ENCODE results near the gene PAX5. TPM values are rescaled to one million over a fixed set of nuclear protein-coding genes. Genes with fewer than 3 reads are reported as not detected.

Gene PAX5
- total RNA-seq, 1 experiment from 2014 or later: 6.6 TPM

GRCh38 chr9:36997414-36997813, 36.7 kb downstream of the PAX5 start:
- Mint-ChIP-seq H3K4me3 (no peak overlapping the region), H3K27me3 (ENCODE audit: low read depth) (peaks cover 46% of the 10 kb centered on the region), H3K9me3 (no peaks in the 10 kb centered on the region), H3K36me3 (no peaks in the 10 kb centered on the region), H3K27ac (no peak overlapping the region), H3K4me1 (peaks cover 21% of the 10 kb centered on the region)
- no peak for DNase-seq (ENCODE audit: low spot score)
- POLR2A ChIA-PET: interaction anchor here (0.9 kb wide), 1 partner anchor 375 kb away, joined by 3 read pairs; no protein-coding TSS in a partner anchor
- no peak for ATAC-seq
- TF ChIP-seq, protein P1, sequence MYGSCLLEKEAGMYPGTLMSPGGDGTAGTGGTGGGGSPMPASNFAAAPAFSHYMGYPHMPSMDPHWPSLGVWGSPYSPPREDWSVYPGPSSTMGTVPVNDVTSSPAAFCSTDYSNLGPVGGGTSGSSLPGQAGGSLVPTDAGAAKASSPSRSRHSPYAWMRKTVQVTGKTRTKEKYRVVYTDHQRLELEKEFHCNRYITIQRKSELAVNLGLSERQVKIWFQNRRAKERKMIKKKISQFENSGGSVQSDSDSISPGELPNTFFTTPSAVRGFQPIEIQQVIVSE (CRISPR knock-in tag; IDR thresholded peaks at IDR 0.05; ENCODE audit: borderline replicate concordance): no peak
- TF ChIP-seq ZNF121 (CRISPR knock-in tag; IDR thresholded peaks at IDR 0.05): no peak
- TF ChIP-seq E2F1 (CRISPR knock-in tag; IDR thresholded peaks at IDR 0.05): no peak
- TF ChIP-seq ESRRA (CRISPR knock-in tag; IDR thresholded peaks at IDR 0.05; ENCODE audit: borderline replicate concordance): no peak
- TF ChIP-seq GRHL2 (CRISPR knock-in tag; IDR thresholded peaks at IDR 0.05; ENCODE audit: insufficient replicate concordance, severe bottlenecking): no peak
- CTCF ChIA-PET: interaction anchor here (1.3 to 5.2 kb wide), 12 partner anchors 10 to 418 kb away, joined by 5 to 53 read pairs (median 21); partner anchors contain the start of gene ZCCHC7

- TF ChIP-seq PRRX2 (CRISPR knock-in tag; IDR thresholded peaks at IDR 0.05) (no peak), SOX15 (CRISPR knock-in tag; IDR thresholded peaks at IDR 0.05) (no peak), JAZF1 (CRISPR knock-in tag; IDR thresholded peaks at IDR 0.05) (no peak)
- TF ChIP-seq, protein P2, sequence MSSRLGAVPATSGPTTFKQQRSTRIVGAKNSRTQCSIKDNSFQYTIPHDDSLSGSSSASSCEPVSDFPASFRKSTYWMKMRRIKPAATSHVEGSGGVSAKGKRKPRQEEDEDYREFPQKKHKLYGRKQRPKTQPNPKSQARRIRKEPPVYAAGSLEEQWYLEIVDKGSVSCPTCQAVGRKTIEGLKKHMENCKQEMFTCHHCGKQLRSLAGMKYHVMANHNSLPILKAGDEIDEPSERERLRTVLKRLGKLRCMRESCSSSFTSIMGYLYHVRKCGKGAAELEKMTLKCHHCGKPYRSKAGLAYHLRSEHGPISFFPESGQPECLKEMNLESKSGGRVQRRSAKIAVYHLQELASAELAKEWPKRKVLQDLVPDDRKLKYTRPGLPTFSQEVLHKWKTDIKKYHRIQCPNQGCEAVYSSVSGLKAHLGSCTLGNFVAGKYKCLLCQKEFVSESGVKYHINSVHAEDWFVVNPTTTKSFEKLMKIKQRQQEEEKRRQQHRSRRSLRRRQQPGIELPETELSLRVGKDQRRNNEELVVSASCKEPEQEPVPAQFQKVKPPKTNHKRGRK (CRISPR knock-in tag; IDR thresholded peaks at IDR 0.05; ENCODE audit: borderline replicate concordance): no peak
- ATAC-seq (no peak), DNase-seq (ENCODE audit: low spot score) (no peak)
- H3K4me1 Mint-ChIP-seq: peaks cover 21% of the 10 kb centered on the region
- H3K9me3 Mint-ChIP-seq: no peaks in the 10 kb centered on the region
- CTCF ChIA-PET: interaction anchor here (0.6 to 5.2 kb wide), 31 partner anchors 8 to 418 kb away, joined by 3 to 53 read pairs (median 11); partner anchors contain the start of gene ZCCHC7
- no peak overlapping the region for H3K27ac Mint-ChIP-seq
- peaks cover 43% of the 10 kb centered on the region for H3K27me3 Mint-ChIP-seq (ENCODE audit: low read depth)
- POLR2A ChIA-PET: interaction anchor here (0.9 kb wide), 1 partner anchor 376 kb away, joined by 3 read pairs; no protein-coding TSS in a partner anchor
- no peak overlapping the region for H3K4me3 Mint-ChIP-seq
- no peaks in the 10 kb centered on the region for H3K36me3 Mint-ChIP-seq
Observed at GRCh38 chr9:36996706-36997086, 37.4 kb downstream of the PAX5 start.

- Mint-ChIP-seq H3K27me3 (ENCODE audit: low read depth) (peaks cover 43% of the 10 kb centered on the region), H3K4me1 (peaks cover 21% of the 10 kb centered on the region), H3K27ac (no peak overlapping the region), H3K36me3 (no peaks in the 10 kb centered on the region; the same call in 1 of the 2 replicates), H3K4me3 (peak overlapping the region; percentile 37), H3K9me3 (0 out of 2 replicates have a peak, but pooled peaks cover 4% of the 10 kb centered on the region)
- peak; percentile 88 for DNase-seq (ENCODE audit: low spot score)
- POLR2A ChIA-PET: interaction anchor here (0.9 kb wide), 1 partner anchor 376 kb away, joined by 3 read pairs; no protein-coding TSS in a partner anchor
- CTCF ChIA-PET: interaction anchor here (0.6 to 5.2 kb wide), 82 partner anchors 8 to 419 kb away, joined by 3 to 53 read pairs (median 5); partner anchors contain the start of genes PAX5 and ZCCHC7
- ATAC-seq: peak; percentile 88
- TF ChIP-seq NR2C2 (CRISPR knock-in tag; IDR thresholded peaks at IDR 0.05) (no peak), HMGA2 (CRISPR knock-in tag; IDR thresholded peaks at IDR 0.05) (no peak), SMAD4 (CRISPR knock-in tag; IDR thresholded peaks at IDR 0.05) (no peak), CTCF (IDR thresholded peaks at IDR 0.05) (peak; percentile 45; the same call in 1 of the 2 replicates)
Observed at GRCh38 chr9:36995927-36996705, 38.0 kb downstream of the PAX5 start.

All from WTC11 (cell line).